OCI-LY1 (cell line): ENCODE measurements around the gene DHDDS.

Experiments
- H2AFZ ChIP-seq: fragments of 200-600 bp; sonication (generic), shearing (Covaris generic); 2 replicates; pipeline ENCODE4 v1.6.0; 2014; ENCODE audit warnings: antibody characterized with exemption, mild to moderate bottlenecking, low read length
- H3F3A ChIP-seq: fragments of 200-600 bp; sonication (generic), shearing (Covaris generic); 2 replicates; pipeline ENCODE4 v1.6.0; 2014; ENCODE audit warnings: mild to moderate bottlenecking, antibody characterized with exemption, low read length, moderate library complexity; ENCODE audit not compliant: insufficient read depth
- H3K27ac ChIP-seq: fragments of 200-600 bp; sonication (generic); 2 replicates; pipeline ENCODE4 v1.5.1; 2014; ENCODE audit warnings: low read length, mixed run types, mild to moderate bottlenecking, low read depth; ENCODE audit not compliant: poor library complexity, severe bottlenecking
- H3K27me3 ChIP-seq: fragments of 200-600 bp; sonication (generic); 2 replicates; pipeline ENCODE4 v1.6.0; 2014; ENCODE audit warnings: antibody characterized with exemption, mild to moderate bottlenecking, low read length, moderate library complexity; ENCODE audit not compliant: insufficient read depth
- H3K36me3 ChIP-seq: fragments of 200-600 bp; sonication (generic); 2 replicates; pipeline ENCODE4 v1.6.1; 2014; ENCODE audit warnings: mild to moderate bottlenecking, antibody characterized with exemption, low read length, moderate library complexity, mixed read lengths; ENCODE audit not compliant: insufficient read depth
- H3K4me1 ChIP-seq: fragments of 200-600 bp; sonication (generic); 2 replicates; pipeline ENCODE4 v1.5.1; 2014; ENCODE audit warnings: mild to moderate bottlenecking, low read length, moderate library complexity; ENCODE audit not compliant: insufficient read depth, severe bottlenecking
- H3K4me2 ChIP-seq: fragments of 200-600 bp; sonication (generic), shearing (Covaris generic); 2 replicates; pipeline ENCODE4 v1.6.1; 2014; ENCODE audit warnings: low read length
- H3K4me3 ChIP-seq: fragments of 200-600 bp; sonication (generic); 2 replicates; pipeline ENCODE4 v1.5.1; 2014; ENCODE audit warnings: low read length, low read depth, mild to moderate bottlenecking, mixed read lengths; ENCODE audit not compliant: poor library complexity, severe bottlenecking
- H3K79me2 ChIP-seq: fragments of 200-600 bp; shearing (Covaris generic); 2 replicates; pipeline ENCODE4 v1.6.1; 2016; ENCODE audit warnings: mixed run types, low read length, mixed read lengths; ENCODE audit not compliant: insufficient read depth
- H3K9ac ChIP-seq: fragments of 200-600 bp; sonication (generic), shearing (Covaris generic); 2 replicates; pipeline ENCODE4 v1.6.1; 2014; ENCODE audit warnings: mild to moderate bottlenecking, low read length, mixed read lengths
- H3K9me2 ChIP-seq: fragments of 200-600 bp; sonication (generic), shearing (Covaris generic); 2 replicates; pipeline ENCODE4 v1.6.1; 2014; ENCODE audit warnings: low read depth, mild to moderate bottlenecking, low read length, mixed read lengths
- H3K9me3 ChIP-seq: fragments of 200-600 bp; shearing (Covaris generic); 2 replicates; pipeline ENCODE4 v1.6.1; 2014; ENCODE audit warnings: low read length, mixed read lengths
- H4K20me1 ChIP-seq: fragments of 200-600 bp; sonication (generic), shearing (Covaris generic); 2 replicates; pipeline ENCODE4 v1.6.0; 2016; ENCODE audit warnings: mild to moderate bottlenecking, low read length; ENCODE audit not compliant: insufficient read depth
- EZH2 ChIP-seq: fragments of 200-600 bp; sonication (generic), shearing (Covaris generic); IDR thresholded peaks from 2 replicates; pipeline ENCODE4 v1.8.0; 2017; ENCODE audit warnings: borderline replicate concordance, mixed run types, mild to moderate bottlenecking, antibody characterized with exemption, low read length, moderate library complexity, mixed read lengths
- TF ChIP-seq, protein P1 (sequence below): fragments of 200-600 bp; sonication (generic), shearing (Covaris generic); IDR thresholded peaks from 2 replicates; pipeline ENCODE4 v1.5.1; 2017; ENCODE audit warnings: mild to moderate bottlenecking, antibody characterized with exemption, low read length, moderate library complexity, mixed read lengths

DHDDS gene

DNA sequence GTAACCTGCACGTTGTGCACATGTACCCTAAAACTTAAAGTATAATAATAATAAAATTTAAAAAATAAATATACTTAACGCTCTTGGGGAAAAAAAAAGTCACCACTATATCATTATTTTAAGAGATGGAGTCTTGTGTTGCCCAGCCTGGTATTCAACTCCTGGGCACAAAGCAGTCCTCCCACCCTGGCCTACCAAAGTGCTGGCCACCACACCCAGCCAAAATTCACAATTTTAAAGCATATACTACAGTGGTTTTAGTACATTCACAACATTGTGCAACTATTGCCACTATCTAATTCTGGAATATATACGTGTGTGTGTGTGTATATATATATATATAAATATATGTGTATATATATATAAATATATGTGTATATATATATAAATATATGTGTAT is 46.0 kb downstream of the DHDDS start:
- Histone ChIP-seq H3K27ac (no peak overlapping the region), H4K20me1 (no peaks in the 10 kb centered on the region), H3K9me3 (no peaks in the 10 kb centered on the region), H3K4me3 (no peak overlapping the region), H3K9ac (no peak overlapping the region), H3K4me2 (no peak overlapping the region), H2AFZ (no peak overlapping the region), H3K4me1 (peaks cover 22% of the 10 kb centered on the region), H3K79me2 (peaks cover 6% of the 10 kb centered on the region), H3K36me3 (peaks cover 59% of the 10 kb centered on the region), H3F3A (peaks cover 26% of the 10 kb centered on the region), H3K27me3 (no peaks in the 10 kb centered on the region), H3K9me2 (no peaks in the 10 kb centered on the region)
- TF ChIP-seq, protein P1, sequence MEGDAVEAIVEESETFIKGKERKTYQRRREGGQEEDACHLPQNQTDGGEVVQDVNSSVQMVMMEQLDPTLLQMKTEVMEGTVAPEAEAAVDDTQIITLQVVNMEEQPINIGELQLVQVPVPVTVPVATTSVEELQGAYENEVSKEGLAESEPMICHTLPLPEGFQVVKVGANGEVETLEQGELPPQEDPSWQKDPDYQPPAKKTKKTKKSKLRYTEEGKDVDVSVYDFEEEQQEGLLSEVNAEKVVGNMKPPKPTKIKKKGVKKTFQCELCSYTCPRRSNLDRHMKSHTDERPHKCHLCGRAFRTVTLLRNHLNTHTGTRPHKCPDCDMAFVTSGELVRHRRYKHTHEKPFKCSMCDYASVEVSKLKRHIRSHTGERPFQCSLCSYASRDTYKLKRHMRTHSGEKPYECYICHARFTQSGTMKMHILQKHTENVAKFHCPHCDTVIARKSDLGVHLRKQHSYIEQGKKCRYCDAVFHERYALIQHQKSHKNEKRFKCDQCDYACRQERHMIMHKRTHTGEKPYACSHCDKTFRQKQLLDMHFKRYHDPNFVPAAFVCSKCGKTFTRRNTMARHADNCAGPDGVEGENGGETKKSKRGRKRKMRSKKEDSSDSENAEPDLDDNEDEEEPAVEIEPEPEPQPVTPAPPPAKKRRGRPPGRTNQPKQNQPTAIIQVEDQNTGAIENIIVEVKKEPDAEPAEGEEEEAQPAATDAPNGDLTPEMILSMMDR: no peak
- no peak for TF ChIP-seq EZH2

DNA sequence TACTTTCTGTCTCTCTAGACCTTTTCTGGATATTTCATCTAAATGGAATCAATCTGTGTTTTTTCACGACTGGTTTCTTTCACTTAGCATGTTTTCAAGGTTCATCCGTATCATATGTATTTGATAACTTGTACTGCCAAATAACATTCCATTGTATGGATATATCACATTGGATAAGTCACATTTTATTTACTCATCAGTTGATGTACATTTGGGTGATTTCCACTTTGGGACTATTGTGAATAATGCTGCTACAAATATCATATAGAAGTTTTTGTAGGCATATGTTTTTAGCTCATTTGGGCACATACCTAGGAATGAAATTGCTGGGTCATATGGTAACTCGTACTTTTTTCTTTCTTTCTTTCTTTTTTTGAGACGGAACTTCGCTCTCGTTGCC is 46.9 kb downstream of the DHDDS start:
- no peak overlapping the region for H3K4me3 ChIP-seq
- H3K27me3 ChIP-seq: no peaks in the 10 kb centered on the region
- H3K9ac ChIP-seq: no peak overlapping the region
- H4K20me1 ChIP-seq: no peaks in the 10 kb centered on the region
- no peaks in the 10 kb centered on the region for H3K79me2 ChIP-seq
- no peak for TF ChIP-seq EZH2
- TF ChIP-seq, protein P1: no peak
- peaks cover 26% of the 10 kb centered on the region for H3F3A ChIP-seq
- H3K9me2 ChIP-seq: no peaks in the 10 kb centered on the region
- H3K27ac ChIP-seq: no peak overlapping the region
- H3K4me1 ChIP-seq: peaks cover 15% of the 10 kb centered on the region
- no peak overlapping the region for H2AFZ ChIP-seq
- H3K36me3 ChIP-seq: peaks cover 51% of the 10 kb centered on the region
- H3K9me3 ChIP-seq: no peaks in the 10 kb centered on the region
- H3K4me2 ChIP-seq: no peak overlapping the region

DNA sequence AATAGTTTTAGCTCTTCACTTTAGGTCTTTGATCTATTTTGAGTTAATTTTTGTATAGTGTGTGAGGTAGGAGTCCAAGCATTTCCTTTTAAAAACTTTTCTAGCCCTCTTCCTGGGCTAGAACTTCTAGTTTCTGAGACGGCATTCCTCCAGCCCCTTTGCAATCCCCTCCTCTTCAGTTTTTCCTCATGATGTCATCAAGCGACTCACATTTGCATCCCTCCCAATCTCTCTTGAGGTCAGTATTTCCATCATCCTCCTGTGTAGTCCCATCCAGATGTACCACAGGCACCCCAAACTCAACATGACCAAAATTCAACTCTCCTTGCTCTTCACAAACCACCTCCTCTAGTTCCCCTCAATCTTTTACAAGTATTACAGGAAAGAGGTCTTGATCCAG is 50.8 kb downstream of the DHDDS start:
- Histone ChIP-seq H3F3A (0 out of 2 replicates have a peak, but pooled peaks cover 8% of the 10 kb centered on the region), H3K9me2 (no peaks in the 10 kb centered on the region), H3K9ac (no peak overlapping the region), H4K20me1 (no peaks in the 10 kb centered on the region), H3K4me3 (no peak overlapping the region), H3K36me3 (peaks cover 18% of the 10 kb centered on the region), H3K4me2 (no peak overlapping the region), H3K79me2 (no peaks in the 10 kb centered on the region), H2AFZ (no peak overlapping the region), H3K27me3 (no peaks in the 10 kb centered on the region), H3K4me1 (no peaks in the 10 kb centered on the region), H3K9me3 (no peaks in the 10 kb centered on the region), H3K27ac (no peak overlapping the region)
- TF ChIP-seq, protein P1: no peak
